Activated naive CD4-positive, alpha-beta T cell treated with anti-CD3 and anti-CD28 coated beads, Interleukin-2, amount 10 ng/mL, durations not matched to agents 7 days and 5 days (primary cell): Measurements from ENCODE around the gene PLIN1.

ENCODE experiments used
- CTCF ChIA-PET: fragments of 350-600 bp; sonication (Branson Sonifier 250); formaldehyde crosslinking; loops from one replicate; lab custom pipeline; 2021; ENCODE audit warnings: antibody characterized with exemption; lab: Charles Lee
- DNase-seq: peaks from one replicate; pipeline ENCODE4 v3.0.0-alpha.2; 2020
- H3K27ac Mint-ChIP-seq: one replicate; pipeline ENCODE4 v1.8.0; 2021; ENCODE audit warnings: mild to moderate bottlenecking, moderate library complexity, mixed read lengths
- H3K27me3 Mint-ChIP-seq: one replicate; pipeline ENCODE4 v1.8.0; 2021; ENCODE audit warnings: mild to moderate bottlenecking, mixed read lengths
- H3K36me3 Mint-ChIP-seq: one replicate; pipeline ENCODE4 v1.8.0; 2021; ENCODE audit warnings: mixed read lengths
- H3K4me1 Mint-ChIP-seq: one replicate; pipeline ENCODE4 v1.8.0; 2021; ENCODE audit warnings: mixed read lengths
- H3K4me3 Mint-ChIP-seq: one replicate; pipeline ENCODE4 v1.8.0; 2021; ENCODE audit warnings: mild to moderate bottlenecking, moderate library complexity, mixed read lengths
- H3K9me3 Mint-ChIP-seq: one replicate; pipeline ENCODE4 v1.8.0; 2021; ENCODE audit warnings: mixed read lengths

Gene PLIN1

DNA sequence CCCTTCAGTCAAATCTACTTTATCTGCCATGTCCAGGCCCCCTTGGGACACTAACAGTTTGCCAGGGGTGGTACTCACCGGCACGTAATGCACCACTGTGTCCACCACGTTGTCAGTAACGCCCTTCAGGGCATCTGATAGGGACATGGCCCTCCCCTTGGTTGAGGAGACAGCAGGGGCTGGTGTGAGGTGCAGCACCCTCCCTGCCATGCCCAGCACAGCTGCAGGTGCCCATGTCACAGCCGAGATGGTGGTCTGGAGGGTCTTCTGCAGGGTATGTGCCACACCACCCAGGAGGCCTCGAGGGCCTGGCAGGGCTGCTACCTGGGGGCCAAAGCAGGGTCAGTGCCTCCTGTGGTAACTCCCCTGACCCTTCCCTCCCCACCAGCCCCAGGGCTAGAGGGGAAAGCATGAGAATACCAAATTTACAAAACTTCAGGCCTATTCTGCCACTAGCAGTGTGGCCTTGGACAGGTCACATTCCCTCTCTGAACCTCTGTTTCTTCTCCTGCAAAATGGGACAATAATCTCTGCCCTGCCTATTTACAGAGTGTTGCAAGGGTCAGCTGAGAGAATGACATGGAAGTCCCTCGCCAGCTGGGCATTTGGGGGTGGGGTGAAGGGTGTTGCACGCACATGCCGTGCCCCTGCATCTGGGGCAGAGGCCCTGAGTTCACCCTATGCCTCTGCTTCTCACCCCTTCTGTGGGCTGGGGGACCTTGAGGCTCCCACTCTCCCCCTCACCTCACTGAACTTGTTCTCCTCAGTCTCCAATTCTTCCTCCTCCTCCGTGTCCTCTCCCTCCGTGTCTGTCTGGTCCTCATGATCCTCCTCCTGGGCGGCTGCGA lies 12.1 kb downstream of the PLIN1 start:
- Mint-ChIP-seq H3K27ac (no peak overlapping the region), H3K36me3 (no peaks in the 10 kb centered on the region), H3K4me1 (peaks cover 4% of the 10 kb centered on the region), H3K9me3 (no peaks in the 10 kb centered on the region), H3K27me3 (peaks cover 64% of the 10 kb centered on the region), H3K4me3 (no peak overlapping the region)
- CTCF ChIA-PET: no interaction called here
- no peak for DNase-seq

DNA sequence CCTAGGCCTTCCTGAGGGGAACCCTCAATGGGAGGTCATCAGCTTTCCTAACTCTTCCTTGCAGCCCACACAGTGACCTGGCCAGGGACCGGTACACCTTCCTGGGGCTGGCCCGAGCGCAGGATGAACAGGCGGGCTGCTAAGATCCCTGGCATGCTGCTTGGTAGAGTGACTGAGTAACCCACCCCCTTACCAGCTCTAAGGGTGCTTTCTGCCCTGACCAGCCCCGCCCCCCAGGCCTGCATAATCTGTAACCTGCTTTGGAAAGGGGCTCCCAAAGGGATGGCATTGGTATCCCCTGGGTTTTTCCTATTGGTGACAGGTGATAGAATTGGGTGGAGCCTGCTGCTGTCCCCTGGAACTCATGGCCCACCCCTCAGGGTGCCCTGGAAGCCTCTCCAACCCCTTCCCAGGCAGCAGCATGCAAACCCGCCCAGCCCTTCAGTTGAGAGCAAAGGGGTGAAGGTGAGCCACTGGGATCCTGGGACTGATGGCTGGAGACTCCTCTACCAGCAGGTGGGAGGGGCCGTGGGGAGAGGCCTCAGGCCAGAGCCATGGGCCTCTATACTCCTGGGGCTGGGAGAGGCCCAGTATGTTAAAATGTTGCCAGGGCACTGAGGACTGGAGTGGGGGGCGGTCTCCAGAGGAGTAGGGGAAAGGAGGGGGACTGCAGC lies 12.8 kb downstream of the PLIN1 start:
- Mint-ChIP-seq H3K9me3 (no peaks in the 10 kb centered on the region), H3K27ac (no peak overlapping the region), H3K27me3 (peaks cover 62% of the 10 kb centered on the region), H3K36me3 (no peaks in the 10 kb centered on the region), H3K4me1 (peaks cover 4% of the 10 kb centered on the region), H3K4me3 (no peak overlapping the region)
- no peak for DNase-seq
- CTCF ChIA-PET: interaction anchor here (1.1 kb wide), 1 partner anchor 310 kb away, joined by 3 read pairs; no protein-coding TSS in a partner anchor

DNA sequence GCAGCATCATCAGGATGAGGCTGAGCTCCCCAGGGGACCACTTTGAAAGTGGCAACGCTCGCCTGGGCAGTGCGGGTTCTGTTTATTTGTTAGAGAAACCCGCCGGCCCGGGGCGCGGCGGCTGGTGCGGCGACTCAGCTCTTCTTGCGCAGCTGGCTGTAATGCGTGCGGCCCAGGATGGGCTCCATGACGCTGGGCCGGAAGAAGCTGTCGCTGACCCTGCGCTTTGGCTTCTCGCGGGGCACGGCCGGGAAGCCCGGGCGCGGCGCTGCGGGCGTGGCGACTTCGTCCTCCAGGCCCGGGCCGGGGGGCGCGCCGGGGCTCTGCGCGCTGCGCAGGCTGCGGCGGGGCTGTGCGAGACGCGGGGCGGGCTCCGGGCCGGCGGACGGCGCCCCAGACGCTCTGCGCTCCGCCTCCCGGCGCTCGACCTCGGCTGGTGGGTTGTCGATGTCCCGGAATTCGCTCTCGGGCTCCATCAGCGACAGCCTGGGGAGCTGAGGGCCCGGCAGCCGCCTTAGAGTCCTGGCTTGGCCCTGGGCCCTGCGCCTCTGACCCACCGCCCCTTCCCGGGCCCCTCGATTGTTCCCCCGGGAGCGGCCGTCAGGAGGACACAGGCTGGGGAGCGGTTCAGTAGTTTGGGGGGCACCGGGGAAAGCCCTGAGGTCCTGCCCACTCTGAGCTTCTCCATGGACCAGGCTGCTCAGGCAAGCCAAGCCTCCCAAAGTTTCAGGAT lies 13.6 kb downstream of the PLIN1 start:
- Mint-ChIP-seq H3K4me1 (peaks cover 4% of the 10 kb centered on the region), H3K4me3 (no peak overlapping the region), H3K9me3 (no peaks in the 10 kb centered on the region), H3K27ac (no peak overlapping the region), H3K36me3 (no peaks in the 10 kb centered on the region), H3K27me3 (peaks cover 66% of the 10 kb centered on the region)
- peak; percentile 41 for DNase-seq
- CTCF ChIA-PET: interaction anchor here (0.6 to 1.1 kb wide), 3 partner anchors 53 to 309 kb away, joined by 3 read pairs; no protein-coding TSS in a partner anchor

DNA sequence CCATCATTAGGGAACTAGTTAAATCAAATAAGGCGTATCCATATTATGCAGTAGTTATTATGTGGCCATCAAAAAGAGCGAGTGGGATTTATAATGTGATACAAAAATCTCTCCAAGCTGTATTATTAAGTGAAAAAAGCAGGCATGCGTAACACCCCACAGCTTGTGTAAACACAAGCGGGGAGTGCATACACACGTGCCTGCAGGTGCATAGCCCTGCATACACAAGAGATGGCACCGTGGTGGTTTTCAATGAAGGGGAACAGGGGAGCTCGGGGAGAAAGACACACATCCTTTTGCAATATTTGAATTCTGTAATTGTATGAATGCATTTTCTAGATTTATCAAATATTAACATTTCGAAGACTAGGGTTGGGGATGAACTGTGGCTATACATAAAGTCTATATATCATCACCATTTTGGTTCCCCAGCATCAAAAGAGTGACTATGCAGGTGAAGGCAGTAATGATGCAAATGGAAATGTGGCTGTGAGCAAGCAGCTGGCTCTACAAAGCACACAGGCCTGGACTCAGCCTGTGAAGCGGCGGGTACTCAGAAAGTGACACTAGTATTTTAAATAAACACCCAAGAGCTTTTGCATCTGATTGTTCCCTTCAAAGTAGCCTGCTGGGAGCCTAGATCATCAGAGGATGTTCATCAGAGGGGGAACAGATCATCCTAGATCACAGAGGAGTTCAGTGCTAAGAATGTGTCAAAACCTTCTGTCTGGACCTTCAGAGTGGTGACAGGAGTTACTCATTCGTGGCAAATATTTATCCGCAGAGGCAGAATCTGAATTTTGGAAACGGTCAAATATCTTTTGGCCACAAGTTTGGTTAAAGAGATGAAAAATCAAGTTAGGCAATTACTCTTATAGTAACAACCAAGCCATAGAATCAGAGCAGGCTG lies 14.5 kb downstream of the PLIN1 start:
- CTCF ChIA-PET: interaction anchor here (0.6 to 1.6 kb wide), 4 partner anchors 9 to 308 kb away, joined by 3 read pairs; no protein-coding TSS in a partner anchor
- H3K9me3 Mint-ChIP-seq: no peaks in the 10 kb centered on the region
- H3K27me3 Mint-ChIP-seq: peaks cover 62% of the 10 kb centered on the region
- no peaks in the 10 kb centered on the region for H3K36me3 Mint-ChIP-seq
- no peak overlapping the region for H3K27ac Mint-ChIP-seq
- H3K4me3 Mint-ChIP-seq: peak overlapping the region; percentile 61
- peaks cover 4% of the 10 kb centered on the region for H3K4me1 Mint-ChIP-seq
- no peak for DNase-seq

DNA sequence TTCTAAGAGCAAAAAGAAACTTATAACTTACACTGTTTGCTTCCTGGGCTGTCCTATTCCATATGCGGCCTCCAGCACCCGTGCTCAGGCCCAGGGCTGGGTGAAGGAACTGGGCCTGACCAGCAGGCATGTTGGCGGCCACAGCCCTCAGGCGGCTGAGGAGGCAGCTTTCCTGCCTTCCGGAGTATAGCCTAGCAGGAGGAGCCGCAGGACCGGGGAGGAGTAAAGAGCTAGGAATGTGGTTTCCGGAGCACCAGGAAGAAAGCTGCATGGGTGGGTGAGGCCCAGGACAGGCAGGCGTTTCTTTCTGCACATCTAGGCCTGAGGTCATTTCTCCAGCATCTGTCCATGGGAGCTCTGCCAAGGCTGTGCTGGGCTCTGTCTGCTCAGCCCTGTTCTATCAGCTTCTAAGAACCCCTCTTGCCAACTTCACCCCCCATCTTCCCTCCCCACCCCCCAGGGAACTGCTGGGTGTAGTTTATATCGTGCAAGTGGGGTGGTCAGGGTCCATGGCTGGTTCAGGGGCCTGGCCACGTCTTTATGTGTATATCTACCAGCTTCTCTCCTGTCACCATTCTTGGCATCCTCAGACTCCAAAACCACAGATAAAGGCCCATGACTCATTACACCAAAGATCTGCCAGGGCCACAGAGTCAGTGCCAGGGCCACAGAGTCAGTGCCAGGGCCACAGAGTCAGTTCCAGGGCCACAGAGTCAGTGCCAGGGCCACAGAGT lies 16.1 kb downstream of the PLIN1 start:
- DNase-seq: no peak
- CTCF ChIA-PET: interaction anchor here (0.6 to 1.6 kb wide), 2 partner anchors 10 to 16 kb away, joined by 3 read pairs; no protein-coding TSS in a partner anchor
- no peak overlapping the region for H3K4me3 Mint-ChIP-seq
- no peaks in the 10 kb centered on the region for H3K9me3 Mint-ChIP-seq
- peaks cover 4% of the 10 kb centered on the region for H3K4me1 Mint-ChIP-seq
- H3K27me3 Mint-ChIP-seq: peaks cover 67% of the 10 kb centered on the region
- H3K36me3 Mint-ChIP-seq: no peaks in the 10 kb centered on the region
- no peak overlapping the region for H3K27ac Mint-ChIP-seq

DNA sequence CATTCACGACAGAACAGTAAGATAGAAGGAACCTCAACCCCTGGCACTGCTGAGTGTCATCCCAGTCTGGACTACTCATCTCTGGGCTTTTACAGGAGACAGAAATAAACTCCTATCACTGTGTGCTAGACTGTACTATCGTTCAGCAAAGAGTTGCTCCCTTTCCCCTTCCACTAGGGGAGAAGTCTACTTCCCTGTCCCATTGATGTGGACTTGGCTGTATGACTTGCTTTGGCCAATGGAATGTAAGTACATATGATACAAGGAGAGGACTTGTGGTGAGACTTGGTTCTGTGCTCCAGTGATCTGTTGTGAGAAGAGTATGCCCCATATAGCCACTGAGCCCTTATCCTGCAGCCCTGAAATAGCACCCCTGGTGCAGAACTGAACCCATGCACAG lies 18.6 kb downstream of the PLIN1 start:
- no peak for DNase-seq
- H3K27me3 Mint-ChIP-seq: peaks cover 63% of the 10 kb centered on the region
- no peak overlapping the region for H3K27ac Mint-ChIP-seq
- no peak overlapping the region for H3K4me3 Mint-ChIP-seq
- H3K9me3 Mint-ChIP-seq: no peaks in the 10 kb centered on the region
- peaks cover 10% of the 10 kb centered on the region for H3K4me1 Mint-ChIP-seq
- no peaks in the 10 kb centered on the region for H3K36me3 Mint-ChIP-seq
- CTCF ChIA-PET: interaction anchor here (1.8 kb wide), 1 partner anchor 13 kb away, joined by 5 read pairs; no protein-coding TSS in a partner anchor

DNA sequence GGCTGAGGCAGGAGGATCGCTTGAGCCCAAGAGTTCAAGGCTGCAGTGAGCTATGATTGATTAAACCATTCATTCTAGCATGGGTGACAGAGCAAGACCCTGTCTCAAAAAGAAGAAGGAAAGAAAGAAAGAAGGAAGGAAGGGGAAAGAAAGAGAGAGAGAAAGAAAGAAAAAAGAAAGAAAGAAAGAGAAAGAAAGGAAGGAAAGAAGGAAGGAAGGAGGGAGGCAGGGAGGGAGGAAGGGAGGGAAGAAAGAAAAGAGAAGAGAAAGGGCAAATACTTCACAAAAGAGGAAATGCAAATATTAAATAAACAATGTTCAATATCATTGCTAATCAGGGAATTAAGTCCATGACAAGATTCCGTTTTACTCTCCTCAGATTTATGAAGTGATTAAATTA lies 19.9 kb downstream of the PLIN1 start:
- Mint-ChIP-seq H3K4me3 (no peak overlapping the region), H3K36me3 (no peaks in the 10 kb centered on the region), H3K27me3 (peaks cover 63% of the 10 kb centered on the region), H3K4me1 (peaks cover 14% of the 10 kb centered on the region), H3K27ac (no peak overlapping the region), H3K9me3 (no peaks in the 10 kb centered on the region)
- CTCF ChIA-PET: no interaction called here
- DNase-seq: no peak

DNA sequence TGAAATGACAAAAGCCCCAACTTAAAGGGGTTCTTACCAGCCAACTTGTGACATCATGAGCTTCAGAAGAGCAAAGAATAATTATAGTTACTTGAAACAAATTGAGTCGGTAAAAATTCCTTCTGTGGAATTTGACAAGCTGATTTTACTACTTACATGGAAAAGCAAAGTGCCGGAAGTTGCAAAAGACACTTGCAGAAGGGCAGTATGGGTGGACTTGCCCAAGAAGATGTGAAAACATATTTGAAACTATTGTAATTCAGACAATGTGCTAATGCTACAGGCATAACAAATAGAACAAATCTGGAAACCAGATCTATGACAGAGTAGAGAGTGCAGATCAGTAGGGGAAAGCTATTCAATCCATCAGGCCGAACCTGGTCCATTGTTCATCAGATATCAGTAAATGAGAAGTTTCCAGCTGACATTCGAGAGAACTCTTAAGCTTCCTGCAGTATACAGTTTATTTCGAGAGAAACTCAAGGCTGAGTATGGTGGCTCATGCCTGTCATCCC lies 21.4 kb downstream of the PLIN1 start:
- H3K4me1 Mint-ChIP-seq: peaks cover 15% of the 10 kb centered on the region
- CTCF ChIA-PET: interaction anchor here (0.8 to 1.7 kb wide), 2 partner anchors 10 to 15 kb away, joined by 3 to 5 read pairs; no protein-coding TSS in a partner anchor
- no peak overlapping the region for H3K4me3 Mint-ChIP-seq
- H3K36me3 Mint-ChIP-seq: no peaks in the 10 kb centered on the region
- no peak for DNase-seq
- H3K9me3 Mint-ChIP-seq: no peaks in the 10 kb centered on the region
- H3K27me3 Mint-ChIP-seq: peaks cover 70% of the 10 kb centered on the region
- H3K27ac Mint-ChIP-seq: no peak overlapping the region

DNA sequence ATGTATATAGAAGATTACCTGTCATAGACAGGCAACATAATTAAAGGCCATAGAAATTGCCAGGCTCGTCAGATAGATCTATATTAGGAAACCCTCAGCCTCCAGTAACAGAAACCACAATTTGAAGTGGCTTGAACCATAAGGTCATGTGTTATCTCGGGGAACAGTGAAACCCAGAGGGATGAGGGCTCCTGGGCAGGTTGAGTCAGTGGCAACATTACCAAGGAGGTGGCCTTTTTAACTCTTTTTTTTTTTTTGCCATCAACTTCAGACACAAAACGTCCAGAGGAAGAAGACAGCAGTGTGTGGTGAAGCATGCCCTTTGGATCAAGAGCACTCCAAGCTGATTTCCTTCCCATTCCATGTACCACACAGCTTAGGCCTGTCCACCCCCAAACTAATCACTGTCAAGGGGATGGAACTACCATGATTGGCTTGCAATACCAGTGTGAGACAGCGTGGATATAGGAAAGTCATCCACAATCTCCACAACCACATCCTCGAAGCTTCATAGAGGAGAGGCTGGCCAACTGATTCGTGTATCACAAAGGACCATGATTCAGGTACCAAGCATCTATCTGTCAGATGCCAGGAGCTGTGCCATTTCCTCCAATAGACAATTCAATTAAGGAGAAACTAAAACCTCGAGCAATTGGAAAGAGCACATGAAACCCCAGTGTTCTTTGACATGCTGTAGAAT lies 22.9 kb downstream of the PLIN1 start:
- peaks cover 15% of the 10 kb centered on the region for H3K4me1 Mint-ChIP-seq
- CTCF ChIA-PET: no interaction called here
- peaks cover 75% of the 10 kb centered on the region for H3K27me3 Mint-ChIP-seq
- no peak for DNase-seq
- H3K36me3 Mint-ChIP-seq: no peaks in the 10 kb centered on the region
- no peak overlapping the region for H3K4me3 Mint-ChIP-seq
- H3K27ac Mint-ChIP-seq: no peak overlapping the region
- H3K9me3 Mint-ChIP-seq: no peaks in the 10 kb centered on the region

DNA sequence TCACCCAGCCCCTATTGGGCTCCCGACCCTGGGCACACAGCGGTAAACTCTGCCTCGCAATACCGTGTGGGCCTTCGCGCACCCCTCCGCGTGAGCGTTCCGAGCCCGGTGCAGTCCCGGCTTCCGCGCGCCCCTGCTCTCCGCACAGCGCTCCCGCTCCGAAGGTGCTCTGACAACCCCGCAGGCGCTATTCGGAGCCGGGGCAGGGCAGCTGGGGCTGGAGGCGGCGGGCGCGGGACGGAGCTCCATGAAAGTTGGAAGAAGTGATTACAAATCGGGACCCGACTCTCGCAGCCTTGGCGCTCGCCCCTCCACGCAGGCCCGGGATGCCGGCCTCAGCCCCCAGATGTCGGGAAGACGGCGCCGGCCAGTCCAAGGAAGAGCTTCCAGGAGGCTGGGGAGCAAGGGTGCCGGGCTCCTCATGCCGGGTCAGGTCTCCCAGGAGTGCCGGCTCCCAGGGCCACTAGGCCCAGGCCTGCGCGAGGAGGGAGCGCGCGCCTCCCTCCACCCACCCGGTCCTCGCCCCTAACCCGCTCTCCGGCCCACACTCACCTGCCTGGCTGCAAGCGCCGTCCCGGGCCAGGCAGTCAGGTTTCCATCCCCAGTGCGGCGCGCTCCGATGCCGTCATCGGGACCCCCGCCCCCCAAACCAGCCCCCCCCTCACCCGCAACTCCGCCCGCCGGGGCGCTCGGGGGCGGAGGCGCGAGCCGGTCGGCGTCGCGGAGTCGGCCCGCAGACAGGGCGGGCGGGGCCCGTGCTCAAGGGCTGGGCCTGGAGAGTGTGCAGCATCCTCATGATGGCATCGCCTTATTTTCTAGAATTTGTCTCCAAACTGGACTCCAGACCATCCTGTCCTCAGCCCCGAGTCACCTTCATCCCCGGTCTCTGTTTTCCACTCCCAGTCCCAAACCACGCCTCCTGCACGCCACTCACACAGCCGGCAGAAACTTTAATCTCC lies 24.0 kb downstream of the PLIN1 start, which contains the start of gene KIF7:
Gene KIF7 (minus strand): TSS at position 621 of the 959 bp plus-strand sequence. CDS start 2,537 bp downstream, outside the sequence.
- CTCF ChIA-PET: interaction anchor here (1.0 to 1.5 kb wide), 2 partner anchors 9 to 378 kb away, joined by 3 to 4 read pairs; no protein-coding TSS in a partner anchor
- no peaks in the 10 kb centered on the region for H3K36me3 Mint-ChIP-seq
- DNase-seq: peak; percentile 37
- peaks cover 68% of the 10 kb centered on the region for H3K27me3 Mint-ChIP-seq
- no peaks in the 10 kb centered on the region for H3K9me3 Mint-ChIP-seq
- peak within 1 kb of the TSS; percentile 48 for H3K4me3 Mint-ChIP-seq
- no peak within 1 kb of the TSS for H3K27ac Mint-ChIP-seq
- H3K4me1 Mint-ChIP-seq: peaks cover 15% of the 10 kb centered on the region

DNA sequence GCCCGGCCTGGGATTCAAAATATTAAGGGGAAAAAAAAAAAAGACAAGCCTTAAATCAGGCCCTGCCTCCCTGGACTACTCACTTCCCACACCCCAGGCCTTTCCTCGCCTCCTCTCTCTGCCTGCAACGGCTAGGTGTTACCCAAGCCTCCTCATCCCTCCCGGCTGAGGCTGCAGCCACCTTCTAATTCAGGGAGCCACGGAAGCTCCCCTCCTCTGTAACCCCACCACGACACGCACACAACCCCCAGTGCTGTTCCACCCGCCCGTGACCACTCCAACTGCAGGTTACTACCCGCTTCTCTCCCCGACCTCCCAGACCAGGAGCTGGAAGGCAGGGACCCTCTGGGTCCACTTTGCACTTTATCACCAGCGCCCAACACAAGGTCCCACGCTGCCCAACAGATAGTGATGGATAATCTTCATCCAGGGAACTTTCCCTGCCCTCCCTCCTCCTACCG lies 24.8 kb downstream of the PLIN1 start:
- Mint-ChIP-seq H3K27me3 (peaks cover 66% of the 10 kb centered on the region), H3K9me3 (no peaks in the 10 kb centered on the region), H3K4me1 (peaks cover 15% of the 10 kb centered on the region), H3K4me3 (peak overlapping the region; percentile 43), H3K36me3 (no peaks in the 10 kb centered on the region), H3K27ac (no peak overlapping the region)
- DNase-seq: no peak
- CTCF ChIA-PET: interaction anchor here (1.0 to 1.5 kb wide), 2 partner anchors 8 to 379 kb away, joined by 3 to 4 read pairs; no protein-coding TSS in a partner anchor
